GM18867 (cell line): ENCODE results near the gene TRIM16.
"Not testable (repeated sequence)": the region's sequence is repeated elsewhere in the genome, so short reads cannot be mapped to it uniquely, and the experiment has no call there.

Source experiments
- ATAC-seq: cut with Tn5 transposase; IDR thresholded peaks from one replicate; pipeline ENCODE4 v1.9.1; 2021; ENCODE audit warnings: mild to moderate bottlenecking, moderate library complexity; ENCODE audit not compliant: unreplicated experiment

The TRIM16 gene

DNA sequence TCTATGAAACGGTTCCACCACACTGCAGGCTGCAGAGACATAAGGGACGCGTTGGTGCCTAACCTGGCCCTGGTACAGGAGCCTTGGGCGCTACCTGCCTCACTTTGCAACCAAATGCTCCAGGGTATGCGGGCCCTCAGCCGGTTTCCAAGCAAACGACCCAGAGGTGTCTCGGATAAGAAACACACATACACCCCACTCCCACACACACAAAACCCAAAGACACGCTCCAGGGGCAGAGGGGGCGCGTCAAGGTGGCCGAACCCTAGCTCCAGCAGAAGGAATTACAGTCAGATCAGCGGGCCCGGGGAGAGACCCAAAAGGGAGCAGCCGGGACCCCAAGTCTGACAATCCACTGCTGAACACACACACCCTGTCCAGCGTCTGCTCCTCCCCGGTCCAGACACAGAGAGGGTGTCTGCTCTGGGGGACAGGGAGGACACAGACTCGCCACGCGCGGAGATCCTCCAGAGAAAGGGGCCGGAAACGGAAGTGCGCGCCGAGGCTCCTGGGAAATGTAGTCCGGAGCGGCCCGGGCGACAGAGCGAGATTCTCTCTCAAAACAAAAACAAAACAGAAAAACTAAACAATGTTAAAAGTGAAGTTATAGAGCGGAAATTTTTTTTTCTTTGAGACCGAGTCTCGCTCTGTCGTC is at the start of gene TRIM16:
TSS of gene TRIM16 (minus strand) at position 488 of the 655 bp plus-strand sequence. CDS start 32,702 bp downstream, outside the sequence.
- peak; percentile 93 for ATAC-seq

DNA sequence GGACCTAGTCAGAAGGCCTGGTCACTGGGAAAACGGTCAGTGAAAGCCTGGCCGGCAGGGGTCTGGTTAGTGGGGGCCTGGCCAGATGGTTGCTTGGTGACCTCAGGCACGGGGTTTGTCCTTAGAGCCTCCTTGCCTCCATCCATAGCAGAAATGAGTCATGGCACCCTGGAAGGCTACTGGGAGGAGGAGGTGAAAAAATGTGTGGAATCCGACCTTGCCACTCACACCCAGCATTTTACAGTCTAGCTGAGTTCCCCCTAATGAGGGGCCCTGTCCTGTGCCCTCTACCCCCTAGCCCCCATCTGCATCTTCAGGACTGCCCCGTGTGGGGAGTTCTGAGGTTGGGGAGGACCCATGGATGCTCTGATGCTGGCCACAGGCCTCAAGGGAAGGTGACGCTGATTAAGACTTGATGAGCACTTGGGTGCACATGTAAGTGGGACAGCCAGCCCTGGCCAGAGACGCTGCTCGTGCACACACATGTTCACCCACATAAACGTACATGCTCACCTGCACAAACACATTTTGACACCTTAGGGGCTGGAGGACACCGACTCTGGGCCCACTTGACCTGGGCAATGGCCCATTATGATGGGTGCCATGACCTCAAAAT is 49.2 kb upstream of the TRIM16 start:
- ATAC-seq = not testable (repeated sequence)

DNA sequence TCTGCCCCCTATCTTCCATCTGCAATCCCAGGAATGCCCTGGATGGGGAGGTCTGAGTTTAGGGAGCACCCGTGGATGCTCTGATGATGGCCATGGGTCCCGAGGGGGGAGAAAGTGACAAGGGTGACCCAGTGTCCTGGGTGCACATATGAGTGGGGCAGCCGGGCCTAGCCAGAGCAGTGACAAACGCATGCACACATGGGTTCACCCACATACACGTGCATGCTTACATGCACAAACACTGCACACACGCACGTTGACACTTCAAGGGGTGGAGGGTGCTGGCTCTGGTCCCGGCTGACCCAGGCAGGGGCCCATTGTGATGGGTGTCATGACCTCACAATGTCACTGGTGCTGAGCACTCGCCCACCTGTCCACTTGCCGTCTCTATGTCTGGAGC is 47.8 kb upstream of the TRIM16 start, which contains the start of gene TBC1D26:
TSS of gene TBC1D26 (plus strand) at position 384 of the 400 bp plus-strand sequence. CDS start 3,066 bp downstream, outside the sequence.
- not testable (repeated sequence) for ATAC-seq

DNA sequence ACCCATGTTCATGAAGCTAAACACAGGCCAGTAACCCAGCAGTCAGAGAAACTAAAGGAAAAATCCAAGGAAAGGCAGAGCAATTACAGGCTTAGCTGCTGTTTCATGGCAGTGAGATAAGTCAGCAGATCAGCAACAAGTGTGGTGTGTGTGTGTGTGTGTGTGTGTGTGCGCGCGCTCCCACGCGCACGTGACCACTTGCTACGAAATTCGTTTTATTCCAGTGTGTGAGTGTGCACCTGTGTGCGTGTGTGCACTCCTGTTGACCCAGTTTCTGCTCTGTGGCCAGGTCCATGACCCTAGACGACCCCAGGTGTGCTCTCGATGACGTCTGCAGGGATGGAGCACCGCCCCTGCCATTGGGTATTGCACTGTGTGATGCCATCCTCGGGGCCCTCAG is 46.4 kb upstream of the TRIM16 start:
- ATAC-seq = not testable (repeated sequence)

DNA sequence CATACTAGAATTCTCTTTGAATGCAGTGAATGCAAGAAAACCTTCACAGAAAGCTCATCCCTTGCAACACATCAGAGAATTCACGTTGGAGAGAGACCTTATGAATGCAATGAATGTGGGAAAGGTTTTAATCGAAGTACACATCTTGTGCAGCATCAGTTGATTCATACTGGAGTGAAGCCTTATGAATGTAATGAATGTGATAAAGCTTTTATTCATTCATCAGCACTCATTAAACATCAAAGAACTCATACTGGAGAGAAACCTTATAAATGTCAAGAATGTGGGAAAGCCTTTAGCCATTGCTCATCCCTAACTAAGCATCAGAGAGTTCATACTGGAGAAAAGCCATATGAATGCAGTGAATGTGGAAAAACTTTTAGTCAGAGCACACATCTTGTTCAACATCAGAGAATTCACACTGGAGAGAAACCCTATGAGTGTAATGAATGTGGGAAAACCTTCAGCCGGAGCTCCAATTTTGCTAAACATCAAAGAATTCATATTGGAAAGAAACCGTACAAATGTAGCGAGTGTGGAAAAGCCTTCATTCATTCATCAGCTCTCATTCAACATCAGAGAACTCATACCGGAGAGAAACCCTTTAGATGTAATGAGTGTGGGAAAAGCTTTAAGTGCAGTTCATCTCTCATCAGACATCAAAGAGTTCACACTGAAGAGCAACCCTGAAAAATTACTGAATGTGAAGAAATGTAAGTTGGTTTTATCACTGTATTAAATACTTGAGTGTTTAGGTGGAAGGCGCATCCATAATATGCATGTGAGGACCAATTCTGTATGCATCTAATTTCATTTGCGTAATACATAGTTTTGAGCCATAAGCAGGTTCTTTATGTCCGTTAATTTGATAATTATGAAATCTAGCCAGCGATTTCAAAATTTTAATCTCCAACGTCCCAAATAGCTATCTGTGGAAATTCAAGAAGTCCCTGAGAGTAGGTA is 32.8 kb upstream of the TRIM16 start:
- not testable (repeated sequence) for ATAC-seq

DNA sequence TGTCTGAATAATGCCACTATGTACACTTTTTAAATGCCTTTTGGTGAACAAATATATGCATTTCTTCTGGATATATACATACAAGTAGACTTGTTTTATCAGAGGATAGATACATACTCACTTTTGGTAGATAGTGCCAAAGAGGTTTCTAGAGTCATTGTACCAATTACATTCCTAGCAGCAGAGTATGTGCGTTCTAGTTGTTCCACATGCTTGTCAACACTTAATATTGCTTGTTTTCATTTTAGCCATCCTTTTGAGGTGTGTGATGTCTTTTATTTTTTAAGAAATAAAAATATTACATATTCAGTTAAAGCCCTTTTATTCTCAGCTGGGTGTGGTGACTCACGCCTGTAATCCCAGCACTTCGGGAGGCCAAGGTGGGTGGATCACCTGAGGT is 24.8 kb upstream of the TRIM16 start:
- not testable (repeated sequence) for ATAC-seq

DNA sequence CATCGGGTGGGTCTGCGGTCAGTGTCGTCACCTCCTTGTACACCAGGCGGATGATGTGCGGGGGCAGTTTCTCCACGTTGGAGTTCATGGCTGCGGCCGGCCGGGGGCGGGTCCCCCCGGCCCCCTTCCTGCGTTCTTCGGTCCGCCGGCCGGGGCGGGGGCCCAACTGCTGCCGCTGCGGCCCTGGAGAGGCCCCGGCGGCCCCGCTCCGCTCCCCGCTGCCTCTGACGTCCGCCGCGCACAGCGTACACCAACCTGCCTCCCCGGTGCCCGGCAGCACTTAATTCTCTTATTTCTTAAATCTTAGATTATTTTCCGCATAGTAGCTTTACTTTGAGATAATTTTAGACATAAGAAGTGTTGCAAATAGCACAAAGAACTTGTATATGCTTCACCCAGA is 20.7 kb upstream of the TRIM16 start:
- not testable (repeated sequence) for ATAC-seq

DNA sequence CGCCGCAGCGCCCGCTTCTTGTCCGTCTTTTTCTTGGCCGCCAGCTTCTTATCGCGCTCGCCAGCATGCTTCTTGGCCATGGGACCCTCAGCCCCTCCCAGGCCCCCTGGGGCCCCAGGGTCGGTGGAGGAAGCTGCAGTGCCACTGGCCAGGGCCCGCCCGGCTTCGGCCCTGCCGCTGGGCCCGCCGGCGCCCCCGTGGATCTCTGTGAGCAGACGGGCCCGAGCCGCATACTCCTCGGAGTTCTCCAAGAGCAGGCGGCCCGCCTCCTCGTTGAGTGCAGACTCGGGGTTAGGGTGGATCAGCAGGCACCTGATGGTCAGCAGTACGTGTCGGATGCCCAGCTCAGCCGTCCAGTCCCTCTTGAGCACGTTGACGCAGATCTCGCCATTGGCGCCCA is 20.1 kb upstream of the TRIM16 start:
- ATAC-seq = not testable (repeated sequence)

DNA sequence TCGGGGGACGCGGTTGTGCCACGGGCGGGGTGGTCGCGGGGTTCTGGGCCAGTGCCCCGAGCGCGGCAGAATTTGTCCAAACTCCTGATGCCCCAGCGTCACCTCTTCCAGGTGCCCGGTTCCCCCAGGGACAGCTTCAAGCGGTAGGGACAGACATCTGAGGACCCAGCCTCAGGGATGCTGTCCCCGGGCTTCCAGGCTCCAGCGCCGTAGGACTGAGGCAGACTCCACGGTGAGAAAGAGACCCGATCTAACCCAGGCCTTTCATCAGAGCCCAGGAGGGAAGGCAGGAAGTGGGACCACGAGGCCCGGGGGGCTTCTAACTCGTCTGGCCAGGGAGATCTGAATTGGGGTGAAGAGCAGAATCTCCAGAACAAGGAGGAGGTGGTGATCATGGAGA is 15.8 kb upstream of the TRIM16 start:
- not testable (repeated sequence) for ATAC-seq

DNA sequence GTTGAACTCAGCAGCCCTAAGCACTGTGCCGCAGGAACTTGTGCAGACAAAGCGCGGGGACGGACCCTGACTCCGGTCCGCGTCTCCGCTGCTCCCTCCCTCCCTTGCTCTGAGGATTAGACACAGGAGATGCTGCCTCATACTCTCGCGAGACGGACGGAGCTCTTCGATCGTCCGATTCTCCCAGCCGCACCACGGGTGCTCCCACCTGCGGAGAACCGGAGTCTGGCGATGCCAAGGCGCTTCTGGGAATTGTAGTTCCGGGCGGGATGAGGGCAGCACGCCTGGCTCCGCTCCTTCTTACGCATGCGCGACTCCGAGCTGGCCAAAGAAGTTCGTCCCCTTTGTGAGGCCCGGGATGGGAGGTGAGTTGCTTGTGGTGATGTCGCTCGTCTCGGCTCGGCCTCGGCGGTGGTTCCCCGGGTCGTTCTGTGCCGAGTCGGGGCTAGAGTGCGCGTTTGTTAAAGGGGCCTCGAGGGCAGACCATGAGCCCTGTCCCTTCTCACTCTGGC is 15.4 kb upstream of the TRIM16 start, which contains the start of gene ZNF286A:
TSS of gene ZNF286A (plus strand) at position 340 of the 512 bp plus-strand sequence. CDS start 578 bp downstream, outside the sequence.
- ATAC-seq = peak; percentile 96

DNA sequence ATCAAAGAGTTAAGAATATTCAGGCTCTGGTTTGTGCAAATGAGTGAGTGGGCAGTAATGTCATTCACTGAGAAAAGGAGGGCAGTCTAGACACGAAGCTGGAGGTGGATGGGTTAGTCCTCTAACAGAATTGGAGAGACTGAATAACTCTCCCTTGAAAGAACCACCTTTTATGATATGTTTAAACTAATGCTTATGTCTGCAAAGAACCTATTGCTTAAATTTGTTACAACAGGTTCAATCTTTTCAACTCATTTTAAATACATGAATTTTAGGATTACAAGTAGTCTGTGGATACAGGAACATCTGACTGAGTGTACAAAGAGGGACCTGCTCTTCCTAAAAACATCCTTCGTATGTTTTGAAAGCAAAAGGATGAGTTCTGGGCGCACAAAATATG is 14.9 kb upstream of the TRIM16 start:
- ATAC-seq = peak; percentile 8

DNA sequence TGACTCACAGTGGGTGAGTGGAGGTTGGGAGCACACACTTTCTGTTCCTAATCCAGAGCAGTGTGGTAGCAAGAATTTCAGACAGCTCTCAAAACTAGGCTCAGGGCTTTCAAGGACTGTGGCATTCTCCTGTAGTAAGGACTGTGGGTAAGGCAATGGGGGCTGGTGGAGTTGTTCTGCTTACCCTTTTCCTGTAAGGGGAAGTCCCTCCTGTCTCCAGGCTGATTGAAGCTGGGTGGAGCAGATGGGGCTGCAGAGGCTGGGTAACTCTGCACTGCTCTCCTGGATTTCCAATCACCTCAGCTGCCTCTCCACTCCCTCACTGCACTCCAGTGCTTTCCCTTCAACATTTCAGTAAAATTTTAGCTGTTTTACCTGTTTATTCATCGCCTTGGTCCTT is 3.4 kb upstream of the TRIM16 start:
- ATAC-seq = not testable (repeated sequence)

DNA sequence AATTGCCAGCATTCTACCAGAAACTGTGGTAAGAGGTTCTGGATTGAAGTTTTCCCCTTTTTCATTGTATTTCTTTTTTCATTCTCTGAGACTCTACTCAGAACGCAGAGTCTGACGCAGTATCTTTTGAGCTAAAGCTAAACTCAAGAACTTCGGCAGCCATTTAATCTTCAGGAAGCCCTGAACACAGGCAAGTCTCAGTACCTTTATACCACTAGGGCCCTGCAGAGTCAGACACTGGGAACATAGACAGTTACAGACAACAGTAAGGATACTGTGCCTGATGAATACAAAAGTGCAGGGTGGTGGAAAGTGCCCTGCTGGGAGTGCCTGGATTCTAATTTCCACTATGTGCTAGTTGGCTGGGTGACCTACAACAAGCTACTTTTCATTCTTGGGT is 976 bp downstream of the TRIM16 start:
- not testable (repeated sequence) for ATAC-seq

DNA sequence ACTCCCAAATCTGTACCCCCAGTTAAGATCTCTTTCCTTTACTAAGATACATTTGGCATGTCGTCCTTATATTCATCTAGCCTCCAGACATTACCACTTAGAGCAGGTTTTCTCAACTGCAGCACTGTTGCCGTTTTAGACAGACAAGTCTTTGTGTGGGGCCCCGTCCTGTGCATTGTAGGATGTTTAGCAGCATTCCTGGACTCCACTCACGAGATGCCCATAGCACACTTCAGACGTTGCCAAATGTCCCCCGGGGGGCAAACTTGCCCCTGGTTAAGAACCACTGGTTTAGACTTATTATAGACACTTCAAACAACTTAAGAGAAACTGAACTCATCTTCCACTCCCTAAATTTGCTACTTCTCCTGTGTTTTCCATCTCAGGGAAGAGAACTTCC is 8.1 kb downstream of the TRIM16 start:
- ATAC-seq = not testable (repeated sequence)

DNA sequence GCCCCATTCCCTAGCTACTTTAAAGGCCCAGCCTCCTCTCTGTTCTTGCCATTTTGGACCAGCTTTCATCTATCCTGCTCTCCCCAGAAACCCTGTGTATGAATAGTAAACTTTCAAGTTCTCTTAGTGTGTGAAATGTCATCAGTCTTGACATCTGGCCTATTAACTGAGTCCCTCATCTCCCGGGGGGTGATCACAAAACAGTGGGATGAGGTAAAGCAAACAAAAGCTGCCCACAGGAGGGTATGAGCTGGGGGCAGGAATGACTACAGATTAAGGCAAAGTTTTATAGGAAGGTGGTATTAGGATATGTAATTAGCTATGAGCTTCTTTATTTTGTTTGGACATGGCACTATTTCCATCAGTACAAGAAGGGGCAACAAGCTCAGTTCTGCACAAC is 9.5 kb downstream of the TRIM16 start:
- not testable (repeated sequence) for ATAC-seq

DNA sequence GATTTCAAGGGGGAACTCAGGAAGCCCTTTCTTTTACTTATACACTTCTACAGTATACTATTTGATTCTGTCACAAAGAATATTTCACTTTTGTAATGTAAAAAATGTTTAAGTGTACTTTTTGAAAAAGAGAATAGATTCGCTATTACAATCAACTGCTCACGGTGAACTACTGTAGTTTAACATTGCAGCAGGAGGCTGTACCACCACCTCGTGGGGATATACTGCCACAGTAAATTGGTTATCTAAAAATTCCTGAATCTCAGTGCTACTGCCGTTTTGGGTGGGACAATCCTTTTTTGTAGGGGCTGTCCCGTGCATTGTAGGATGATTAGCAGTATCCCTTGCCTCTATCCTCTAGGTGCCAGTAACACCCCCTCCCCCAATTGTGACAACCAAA is 14.6 kb downstream of the TRIM16 start:
- not testable (repeated sequence) for ATAC-seq

DNA sequence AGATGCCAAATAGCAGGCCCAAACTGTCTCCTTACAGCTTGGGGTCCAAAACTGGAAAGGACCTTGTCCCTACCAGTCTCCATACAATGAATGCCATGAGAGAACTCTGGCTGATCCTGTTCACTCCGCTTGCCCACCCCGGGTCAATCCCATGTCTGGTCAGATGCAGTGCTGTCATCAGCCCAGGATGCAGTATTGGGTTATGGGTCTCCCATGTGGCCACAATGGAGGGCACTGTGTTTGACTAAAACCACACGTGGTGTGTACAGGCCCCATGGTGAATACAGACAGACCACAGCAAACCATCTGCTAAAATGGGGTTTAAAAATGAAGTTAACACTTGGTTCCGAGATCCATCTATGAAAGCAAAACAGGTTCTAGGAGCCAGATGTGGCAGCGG is 20.4 kb downstream of the TRIM16 start:
- ATAC-seq = no peak

DNA sequence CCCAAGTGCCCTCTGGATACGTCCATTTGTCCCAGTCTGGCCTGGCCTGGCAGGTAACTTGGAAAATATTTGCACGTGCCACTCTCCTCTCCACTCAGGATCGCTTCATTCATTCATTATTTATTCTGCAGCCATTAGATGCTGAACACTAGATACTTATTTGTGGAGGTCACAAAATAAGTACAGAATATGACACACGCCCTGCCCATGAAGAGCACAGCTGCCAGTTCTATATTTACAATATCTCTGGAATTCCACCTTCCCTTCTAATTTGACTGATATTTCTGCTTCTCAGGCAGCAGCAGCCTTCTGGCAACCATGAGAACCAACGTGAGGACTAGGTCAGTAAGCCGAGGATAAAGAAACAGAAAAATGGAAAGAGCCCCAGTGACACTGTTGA is 20.9 kb downstream of the TRIM16 start:
- no peak for ATAC-seq

DNA sequence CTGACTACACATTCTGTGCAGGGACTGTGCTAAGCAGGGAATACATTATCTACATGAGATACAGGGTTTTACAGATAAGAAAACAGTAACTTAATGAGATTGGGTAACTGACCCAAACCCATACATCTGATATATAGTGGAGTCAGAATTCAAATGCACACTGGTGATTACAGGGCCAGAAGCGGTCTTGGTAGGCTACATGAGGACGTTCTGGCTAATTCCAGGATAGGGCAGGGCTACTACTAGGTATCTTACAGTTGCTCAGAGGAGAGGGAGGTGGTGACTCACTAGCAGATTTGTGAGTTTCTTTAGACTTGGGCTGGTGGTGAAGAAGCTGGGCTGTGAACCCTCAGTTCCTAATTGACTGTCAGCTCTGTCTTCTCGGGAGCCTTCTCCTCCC is 21.4 kb downstream of the TRIM16 start:
- no peak for ATAC-seq

DNA sequence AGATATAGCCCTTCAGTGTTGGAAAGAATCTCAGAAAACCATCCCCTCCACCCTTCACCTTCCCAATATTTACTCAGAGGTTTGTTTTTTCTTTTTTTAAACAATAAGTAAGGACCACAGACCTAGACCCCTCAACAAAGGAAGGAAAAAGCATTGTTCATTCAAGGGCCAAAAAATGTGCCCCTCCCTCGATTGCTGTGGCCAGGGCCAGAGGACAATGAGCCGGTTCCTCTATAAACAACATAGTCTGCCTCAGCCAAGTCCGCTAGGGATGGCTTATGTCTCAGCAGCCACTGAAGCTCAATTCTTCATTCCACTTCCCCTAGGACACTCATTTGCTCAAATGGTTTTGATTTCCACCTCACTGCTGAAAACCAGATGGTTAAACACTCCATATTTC is 24.0 kb downstream of the TRIM16 start:
- ATAC-seq = no peak

DNA sequence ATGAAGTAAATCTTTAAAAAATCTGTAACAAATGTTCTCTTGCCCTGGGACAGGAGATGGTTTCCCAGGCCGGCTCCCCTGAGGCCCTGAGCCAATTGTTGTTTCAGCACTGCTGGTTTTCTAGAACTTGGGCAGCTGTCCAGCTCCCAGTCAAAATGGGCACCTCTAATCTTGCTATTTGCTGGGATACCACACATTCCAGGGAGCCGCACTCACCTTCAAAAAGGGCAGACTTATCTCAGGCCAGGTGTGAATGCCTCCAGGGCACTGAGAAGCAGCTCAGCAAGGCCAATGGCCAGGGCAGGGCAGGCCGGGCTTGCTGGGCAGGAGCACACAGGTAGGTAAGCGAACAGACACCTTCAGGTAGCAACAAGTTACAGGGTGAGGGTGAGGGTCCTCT is 24.4 kb downstream of the TRIM16 start:
- no peak for ATAC-seq
